Measurements from ENCODE around the gene MZF1.

The MZF1 gene

DNA sequence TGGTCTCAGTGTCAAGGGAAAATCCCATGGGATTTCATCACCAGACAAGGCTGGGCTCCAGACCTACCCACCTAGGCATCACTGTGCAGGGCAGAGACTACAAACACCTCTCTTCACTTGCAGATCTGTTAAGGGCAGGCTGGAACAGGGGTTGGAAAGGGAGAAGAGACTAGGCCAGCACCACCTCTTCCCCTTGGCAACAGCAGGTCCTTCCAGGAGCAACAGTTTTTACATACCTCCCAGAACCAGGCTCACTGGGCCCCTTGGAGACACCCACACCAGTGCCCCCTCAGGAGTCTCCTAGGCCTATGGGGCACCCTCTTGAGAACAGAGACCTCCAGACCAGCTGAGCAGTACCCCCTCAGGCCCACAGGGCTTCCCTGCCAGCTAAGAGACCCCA lies 12.2 kb downstream of the MZF1 start:
- TF ChIP-seq GATA2 (IDR thresholded peaks at IDR 0.05; ENCODE audit: low read depth, low read length) (no peak), GATA3 (IDR thresholded peaks at IDR 0.05; ENCODE audit: low read depth, low read length) (no peak)

DNA sequence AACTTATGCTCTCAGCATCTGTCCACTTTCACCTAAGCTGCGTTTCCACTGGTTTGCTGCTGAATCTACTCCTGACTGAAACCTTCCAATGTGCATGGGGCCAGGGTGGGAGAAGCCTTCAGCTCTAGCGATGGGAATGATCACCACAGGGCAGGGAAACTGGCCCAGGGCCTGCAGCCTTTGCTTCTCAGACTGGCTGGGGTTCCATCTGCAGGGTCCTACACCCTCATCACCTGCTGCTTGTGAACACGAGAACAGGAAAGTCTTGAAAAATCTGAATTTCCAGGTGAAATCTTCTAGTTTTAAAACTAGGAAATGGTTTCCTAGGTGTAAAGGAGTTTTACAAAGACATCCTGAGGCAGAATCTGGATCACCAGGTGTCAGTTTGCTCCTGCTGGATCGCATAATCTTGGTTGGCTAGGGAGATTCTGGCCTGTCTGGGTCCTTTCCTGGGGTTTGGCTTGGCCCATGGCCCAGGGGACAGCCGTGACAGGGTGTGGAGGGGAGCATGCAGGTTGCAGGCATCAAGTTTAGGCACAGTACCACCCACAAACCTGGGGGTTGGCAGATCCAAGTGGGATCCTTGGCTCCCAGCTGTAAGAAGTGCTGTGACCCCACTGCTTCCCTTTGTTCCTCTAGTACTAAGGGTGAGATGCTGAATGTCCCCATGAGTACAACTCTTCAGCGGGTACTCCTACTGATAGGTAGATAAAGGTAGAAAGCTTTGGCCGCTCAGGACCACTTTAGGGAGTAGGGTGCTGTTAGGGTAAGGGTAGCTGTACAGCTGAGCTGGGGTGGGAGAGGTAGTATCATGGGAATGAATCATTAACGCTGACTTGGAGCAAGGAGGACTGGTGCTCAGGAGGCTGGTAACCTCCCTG lies 12.9 kb downstream of the MZF1 start:
- TF ChIP-seq GATA3 (IDR thresholded peaks at IDR 0.05; ENCODE audit: low read depth, low read length) (no peak), GATA2 (IDR thresholded peaks at IDR 0.05; ENCODE audit: low read depth, low read length) (no peak)

- TF ChIP-seq GATA3 (IDR thresholded peaks at IDR 0.05; ENCODE audit: low read depth, low read length) (no peak), GATA2 (IDR thresholded peaks at IDR 0.05; ENCODE audit: low read depth, low read length) (no peak)
Observed at GRCh38 chr19:58559275-58560006, 13.7 kb downstream of the MZF1 start.

GRCh38 chr19:58558623-58559274 lies 14.4 kb downstream of the MZF1 start:
- TF ChIP-seq GATA3 (IDR thresholded peaks at IDR 0.05; ENCODE audit: low read depth, low read length) (no peak), GATA2 (IDR thresholded peaks at IDR 0.05; ENCODE audit: low read depth, low read length) (no peak)

GRCh38 chr19:58558066-58558622 lies 15.0 kb downstream of the MZF1 start, which contains the start of gene UBE2M:
UBE2M (minus strand) TSS chr19:58558611; CDS start chr19:58558381, 230 bp downstream.
- TF ChIP-seq GATA2 (IDR thresholded peaks at IDR 0.05; ENCODE audit: low read depth, low read length): no peak
- no peak for TF ChIP-seq GATA3 (IDR thresholded peaks at IDR 0.05; ENCODE audit: low read depth, low read length)

DNA sequence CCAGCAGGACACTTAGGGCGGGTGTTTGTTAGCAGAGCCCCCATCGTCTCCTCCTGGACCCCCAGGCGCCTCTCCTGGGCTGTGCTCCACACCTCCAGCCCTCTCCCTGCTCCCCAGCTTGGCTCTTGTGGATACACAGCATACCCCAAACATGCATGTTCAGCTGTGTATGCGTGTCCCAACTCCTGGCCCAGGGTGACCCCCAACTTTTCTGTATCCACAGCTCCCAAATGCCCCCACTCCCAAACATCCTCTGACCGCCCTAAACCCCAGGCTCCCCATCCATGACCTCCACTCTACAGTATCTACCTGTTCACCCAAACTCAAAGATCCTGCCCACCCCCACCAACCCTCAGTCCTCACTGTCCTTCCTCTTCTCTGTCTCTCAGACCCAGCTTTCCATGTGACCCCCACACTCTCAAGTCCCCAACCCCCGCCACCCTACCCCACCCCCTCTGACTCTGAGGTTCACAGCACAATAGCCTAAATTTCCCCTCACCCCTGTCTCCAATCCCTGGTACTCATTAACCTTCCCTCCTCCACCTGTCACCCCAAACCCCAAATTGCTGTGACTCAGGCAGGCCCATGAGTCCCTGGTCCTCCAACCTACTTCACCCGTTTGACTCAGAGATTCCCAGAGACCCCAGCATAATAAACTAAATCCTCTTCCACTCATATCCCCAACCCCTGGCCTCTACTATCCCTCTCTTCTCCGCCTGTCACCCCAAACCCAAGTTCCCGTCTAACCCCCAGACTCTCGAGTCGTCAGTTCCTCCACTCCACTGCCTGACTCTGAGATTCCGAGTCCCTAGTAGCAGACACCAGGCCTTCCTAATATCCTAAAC lies 15.7 kb downstream of the MZF1 start:
- TF ChIP-seq GATA3 (IDR thresholded peaks at IDR 0.05; ENCODE audit: low read depth, low read length): no peak
- TF ChIP-seq GATA2 (IDR thresholded peaks at IDR 0.05; ENCODE audit: low read depth, low read length): no peak

- TF ChIP-seq GATA3 (IDR thresholded peaks at IDR 0.05; ENCODE audit: low read depth, low read length) (no peak), GATA2 (IDR thresholded peaks at IDR 0.05; ENCODE audit: low read depth, low read length) (no peak)
Observed at GRCh38 chr19:58556622-58557220, 16.4 kb downstream of the MZF1 start.

DNA sequence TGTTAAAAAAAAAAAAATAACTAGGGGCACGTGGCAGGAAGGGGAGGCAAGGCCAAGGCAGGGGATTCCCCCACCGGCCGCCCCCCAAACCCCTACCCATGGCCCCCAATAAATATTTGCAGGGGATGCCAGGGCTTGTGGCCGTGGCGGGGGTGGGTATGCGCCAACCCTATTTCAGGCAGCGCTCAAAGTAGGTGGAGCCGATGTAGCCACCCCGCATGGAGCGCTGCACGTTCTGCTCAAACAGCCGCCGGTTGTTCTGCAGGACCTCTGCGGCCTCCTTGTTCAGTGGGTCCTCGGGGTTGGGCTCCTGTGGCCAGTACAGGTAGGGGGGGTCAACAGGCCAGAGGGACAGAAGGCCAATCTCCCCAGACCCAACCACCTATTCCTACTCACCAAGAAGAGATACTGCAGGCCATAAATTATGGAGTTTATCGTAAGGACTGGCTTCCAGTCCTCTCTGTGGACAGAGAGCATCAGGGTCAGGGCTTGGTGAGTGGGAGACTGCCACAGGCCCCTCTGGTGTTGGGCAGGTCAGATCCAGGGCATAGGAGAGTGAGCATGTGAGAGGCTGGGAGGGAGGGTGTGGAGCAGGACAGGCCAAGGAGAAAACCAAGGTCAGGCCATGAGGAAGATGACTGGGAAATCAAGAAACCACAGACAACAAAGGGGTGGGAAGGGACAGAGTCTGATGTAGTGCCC lies 17.1 kb downstream of the MZF1 start:
- TF ChIP-seq GATA2 (IDR thresholded peaks at IDR 0.05; ENCODE audit: low read depth, low read length) (no peak), GATA3 (IDR thresholded peaks at IDR 0.05; ENCODE audit: low read depth, low read length) (no peak)

GRCh38 chr19:58555369-58555885 lies 17.7 kb downstream of the MZF1 start:
- TF ChIP-seq GATA3 (IDR thresholded peaks at IDR 0.05; ENCODE audit: low read depth, low read length): no peak
- TF ChIP-seq GATA2 (IDR thresholded peaks at IDR 0.05; ENCODE audit: low read depth, low read length): no peak

GRCh38 chr19:58554494-58555368 lies 18.4 kb downstream of the MZF1 start, which contains the start of gene CHMP2A:
CHMP2A (minus strand) TSS chr19:58555105; CDS start chr19:58554212, 893 bp downstream.
- no peak for TF ChIP-seq GATA2 (IDR thresholded peaks at IDR 0.05; ENCODE audit: low read depth, low read length)
- TF ChIP-seq GATA3 (IDR thresholded peaks at IDR 0.05; ENCODE audit: low read depth, low read length): no peak
